Chondrocyte (in vitro differentiated cells): ENCODE data around the gene TEX52. TPM values are rescaled to one million over a fixed set of nuclear protein-coding genes. Genes with fewer than 3 reads are reported as not detected.
A peak's percentile ranks its signal among the peaks of the same experiment; 100 is the strongest.

Source experiments
- DNase-seq: peaks from one replicate; pipeline ENCODE4 v3.0.0; 2021; ENCODE audit warnings: mixed read lengths, low spot score
- H3K27ac Mint-ChIP-seq: one replicate; pipeline ENCODE4 v1.8.0; 2021; ENCODE audit warnings: mild to moderate bottlenecking, moderate library complexity, mixed read lengths; ENCODE audit not compliant: unreplicated experiment
- H3K27me3 Mint-ChIP-seq: 2 replicates; pipeline ENCODE4 v1.8.0; 2021; ENCODE audit warnings: low read depth, mixed read lengths
- H3K36me3 Mint-ChIP-seq: 2 replicates; pipeline ENCODE4 v1.8.0; 2021; ENCODE audit warnings: low read depth, mixed read lengths
- H3K4me1 Mint-ChIP-seq: 2 replicates; pipeline ENCODE4 v1.8.0; 2021; ENCODE audit warnings: low read depth, mild to moderate bottlenecking, mixed read lengths
- H3K4me3 Mint-ChIP-seq: one replicate; pipeline ENCODE4 v1.8.0; 2021; ENCODE audit warnings: mild to moderate bottlenecking, moderate library complexity, mixed read lengths; ENCODE audit not compliant: unreplicated experiment
- H3K9me3 Mint-ChIP-seq: 2 replicates; pipeline ENCODE4 v1.8.0; 2021; ENCODE audit warnings: low read depth, mixed read lengths
- CTCF ChIP-seq: fragments of 200-600 bp; sonication (generic); IDR thresholded peaks from 2 replicates; pipeline ENCODE4 v1.5.0; 2021; ENCODE audit warnings: antibody characterized with exemption, mild to moderate bottlenecking, moderate library complexity
- total RNA-seq: library from RNA; stranded (reverse); gene quantifications from 3 replicates; pipeline ENCODE4 v1.2.1, GENCODE V29; 2021

Gene TEX52
- total RNA-seq, 1 donor from 2014 or later, result not detected

DNA sequence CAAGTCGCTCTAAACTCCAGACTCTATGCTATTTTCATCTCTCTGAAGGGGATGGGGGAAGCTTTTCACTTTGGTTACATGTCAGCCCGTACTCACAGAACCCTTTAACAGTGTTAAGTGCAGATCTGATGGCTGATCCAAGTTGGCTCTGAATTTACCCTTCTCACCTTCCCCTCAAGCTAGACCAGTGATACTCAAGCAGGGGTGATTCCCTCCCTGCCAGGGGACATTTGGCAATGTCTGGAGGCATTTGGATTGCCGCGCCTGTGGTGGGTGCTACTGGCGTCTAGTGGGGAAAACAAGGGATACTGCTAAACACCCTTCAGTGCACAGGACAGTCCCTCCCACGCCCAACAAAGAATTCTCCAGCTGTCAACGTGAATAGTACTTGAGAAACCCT, 6.0 kb upstream of the TEX52 start:
- Mint-ChIP-seq H3K9me3 (no peaks in the 10 kb centered on the region), H3K4me1 (no peaks in the 10 kb centered on the region), H3K27ac (no peak overlapping the region), H3K27me3 (no peaks in the 10 kb centered on the region), H3K4me3 (no peak overlapping the region), H3K36me3 (peaks cover 4% of the 10 kb centered on the region)
- TF ChIP-seq CTCF, result no peak
- no peak for DNase-seq

DNA sequence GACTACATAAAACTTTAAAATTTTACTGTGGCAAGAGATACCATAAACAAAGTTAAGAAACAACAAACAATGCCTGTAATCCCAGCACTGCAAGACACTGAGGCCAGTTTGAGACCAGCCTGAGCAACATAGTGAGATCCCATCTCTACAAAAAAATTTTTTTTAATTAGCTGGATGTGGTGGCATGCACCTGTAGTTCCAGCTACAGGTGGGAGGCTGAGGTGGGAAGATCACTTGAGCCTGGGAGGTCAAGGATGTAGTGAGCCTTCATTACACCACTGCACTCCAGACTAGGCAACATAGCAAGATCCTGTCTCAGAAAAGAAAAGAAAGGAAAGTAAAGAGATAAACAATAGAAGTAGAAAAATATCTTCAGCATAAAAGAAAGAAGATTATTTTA, 3.3 kb upstream of the TEX52 start:
- Mint-ChIP-seq H3K27me3 (no peaks in the 10 kb centered on the region), H3K27ac (no peak overlapping the region), H3K4me1 (peaks cover 3% of the 10 kb centered on the region), H3K36me3 (peaks cover 2% of the 10 kb centered on the region), H3K9me3 (no peaks in the 10 kb centered on the region), H3K4me3 (no peak overlapping the region)
- no peak for TF ChIP-seq CTCF
- DNase-seq, result no peak

DNA sequence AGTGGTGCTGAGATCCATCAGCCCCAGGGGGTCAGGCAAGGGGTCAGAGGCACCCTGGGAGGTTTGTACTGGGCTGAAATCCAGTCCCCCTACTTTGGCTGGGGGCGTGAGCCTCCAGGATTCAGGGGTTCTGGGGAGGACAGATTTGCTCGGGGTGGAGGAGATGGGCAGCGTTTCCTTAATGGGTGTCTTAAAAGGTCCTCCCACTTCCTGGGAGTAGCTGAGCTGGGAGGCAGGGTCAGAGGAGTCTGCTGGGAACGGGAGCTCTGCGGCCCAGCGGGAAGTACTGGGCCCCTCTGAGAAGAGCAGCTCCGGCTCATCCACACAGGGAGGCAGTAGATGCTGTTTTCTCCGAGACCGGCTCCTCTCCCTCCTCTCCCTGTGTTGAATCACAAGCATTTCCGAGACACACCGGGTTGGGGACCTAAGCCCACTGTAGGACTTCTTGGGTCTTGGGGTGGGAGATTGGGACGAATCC, 2.1 kb upstream of the TEX52 start:
- Mint-ChIP-seq H3K4me1 (peaks cover 3% of the 10 kb centered on the region), H3K9me3 (no peaks in the 10 kb centered on the region), H3K27me3 (no peaks in the 10 kb centered on the region), H3K27ac (no peak overlapping the region), H3K4me3 (no peak overlapping the region), H3K36me3 (peaks cover 2% of the 10 kb centered on the region)
- TF ChIP-seq CTCF, result no peak
- peak; percentile 64 for DNase-seq

DNA sequence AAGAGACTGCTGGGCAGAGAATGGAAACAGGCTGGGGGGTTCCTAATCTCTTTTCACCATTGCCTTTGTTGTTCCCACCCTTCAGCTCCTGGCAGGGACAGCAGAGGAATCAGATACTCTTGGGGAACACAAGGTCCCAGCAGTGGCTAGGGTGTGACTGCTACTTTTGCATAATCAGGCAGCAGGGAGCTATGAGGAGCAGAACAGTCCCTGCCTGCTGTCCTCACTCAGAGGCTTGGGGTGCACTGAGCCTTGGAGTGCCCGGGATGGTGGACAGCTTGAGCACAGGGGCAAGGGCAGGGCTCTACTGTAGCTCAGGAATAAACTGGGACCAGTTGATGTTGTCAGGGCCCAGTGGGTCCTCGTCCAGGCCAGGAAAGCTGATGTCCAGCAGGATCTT, 1.5 kb upstream of the TEX52 start:
- no peaks in the 10 kb centered on the region for H3K27me3 Mint-ChIP-seq
- TF ChIP-seq CTCF, result no peak
- H3K27ac Mint-ChIP-seq, result no peak overlapping the region
- H3K4me3 Mint-ChIP-seq, result no peak overlapping the region
- H3K9me3 Mint-ChIP-seq, result no peaks in the 10 kb centered on the region
- H3K36me3 Mint-ChIP-seq, result peaks cover 2% of the 10 kb centered on the region
- DNase-seq, result no peak
- H3K4me1 Mint-ChIP-seq, result peaks cover 7% of the 10 kb centered on the region

- Mint-ChIP-seq H3K9me3 (no peaks in the 10 kb centered on the region), H3K27ac (no peak overlapping the region), H3K4me3 (no peak overlapping the region), H3K27me3 (no peaks in the 10 kb centered on the region), H3K36me3 (peaks cover 2% of the 10 kb centered on the region), H3K4me1 (peaks cover 7% of the 10 kb centered on the region)
- DNase-seq, result peak; percentile 48
- TF ChIP-seq CTCF, result no peak
Measured at GRCh38 chr12:2857576-2857975, 737 bp upstream of the TEX52 start.
